ENCODE data around the gene RASD1.
"Not testable (repeated sequence)": the region's sequence is repeated elsewhere in the genome, so short reads cannot be mapped to it uniquely, and the experiment has no call there.

RASD1 gene

DNA sequence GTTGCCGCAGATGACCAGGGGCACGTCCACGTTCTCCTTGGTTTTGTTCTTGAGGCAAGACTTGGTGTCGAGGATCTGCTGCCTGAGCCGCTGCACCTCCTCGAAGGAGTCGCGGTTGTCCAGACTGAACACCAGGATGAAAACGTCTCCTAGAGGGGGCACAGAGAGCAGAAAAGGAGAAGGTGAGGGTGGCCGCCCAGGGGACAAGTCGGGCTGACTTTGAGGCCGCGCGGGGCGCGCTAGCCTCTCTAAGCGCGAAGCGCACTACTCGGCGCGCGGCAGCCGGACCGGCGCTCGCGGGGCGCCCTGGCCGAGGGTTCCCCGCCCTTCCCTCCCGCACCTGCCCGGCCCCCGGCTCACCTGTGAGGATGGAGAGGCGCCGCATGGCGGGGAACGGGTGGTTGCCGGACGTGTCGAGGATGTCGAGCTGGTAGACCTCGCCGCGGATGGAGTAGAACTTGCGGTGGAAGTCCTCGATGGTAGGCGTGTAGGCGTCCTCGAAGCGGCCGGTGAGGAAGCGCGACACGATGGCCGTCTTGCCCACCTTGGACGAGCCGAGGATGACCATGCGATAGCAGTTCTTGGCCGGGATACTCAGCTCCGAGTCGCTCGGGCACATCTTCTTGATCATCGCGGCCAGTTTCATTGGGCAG is 533 bp downstream of the RASD1 start:
- no peak for DNase-seq

DNA sequence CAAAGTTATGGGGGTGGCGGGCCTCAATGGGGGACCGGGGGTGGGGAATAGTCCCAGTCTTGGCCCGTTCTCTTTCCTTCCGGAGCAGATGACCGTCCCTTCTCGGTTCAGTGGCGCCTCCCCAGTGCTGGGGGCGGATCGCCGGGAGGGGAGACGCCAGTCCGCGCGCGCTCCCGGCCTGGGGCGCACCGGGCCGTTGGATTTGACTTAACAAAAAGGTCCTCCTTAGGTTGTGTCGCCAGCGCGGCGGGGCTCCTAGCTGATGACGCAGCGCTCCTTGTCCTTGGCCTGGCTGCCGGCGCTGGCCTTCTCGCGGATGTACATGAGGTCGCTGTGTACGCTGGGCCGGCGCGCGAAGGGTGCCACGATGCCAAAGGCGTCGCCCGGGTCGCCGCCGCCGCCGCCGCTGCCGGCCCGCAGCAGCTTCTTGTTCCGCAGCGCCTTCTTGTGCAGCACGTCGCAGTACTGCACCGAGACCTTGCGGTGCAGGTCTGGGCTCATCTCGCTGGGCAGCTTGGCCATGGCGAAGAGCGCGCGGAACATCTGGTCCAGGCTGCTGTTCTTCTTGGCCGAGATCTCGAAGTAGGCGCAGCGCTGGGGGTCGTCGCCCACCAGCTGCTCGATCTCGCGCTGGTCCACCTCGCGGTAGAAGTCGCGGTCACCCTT is 1.2 kb downstream of the RASD1 start:
- DNase-seq = no peak

DNA sequence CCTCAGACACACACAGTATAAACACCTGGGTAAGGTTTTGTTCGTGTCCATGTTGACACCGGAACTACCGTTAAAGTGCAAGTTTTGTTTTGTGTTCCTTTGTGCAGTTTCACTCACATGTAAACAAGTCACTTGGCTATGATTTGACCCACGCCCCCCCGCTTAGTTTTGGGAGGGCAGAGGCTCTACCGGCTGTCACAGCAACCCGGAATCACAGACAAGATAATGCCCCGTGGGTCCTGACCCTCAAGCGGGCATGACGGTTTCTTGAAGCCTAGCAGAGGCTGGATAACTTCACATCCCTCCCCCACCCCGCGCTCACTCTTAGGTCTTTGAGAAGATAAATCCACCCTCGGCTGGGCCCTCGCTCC is 1.7 kb downstream of the RASD1 start:
- DNase-seq = no peak

DNA sequence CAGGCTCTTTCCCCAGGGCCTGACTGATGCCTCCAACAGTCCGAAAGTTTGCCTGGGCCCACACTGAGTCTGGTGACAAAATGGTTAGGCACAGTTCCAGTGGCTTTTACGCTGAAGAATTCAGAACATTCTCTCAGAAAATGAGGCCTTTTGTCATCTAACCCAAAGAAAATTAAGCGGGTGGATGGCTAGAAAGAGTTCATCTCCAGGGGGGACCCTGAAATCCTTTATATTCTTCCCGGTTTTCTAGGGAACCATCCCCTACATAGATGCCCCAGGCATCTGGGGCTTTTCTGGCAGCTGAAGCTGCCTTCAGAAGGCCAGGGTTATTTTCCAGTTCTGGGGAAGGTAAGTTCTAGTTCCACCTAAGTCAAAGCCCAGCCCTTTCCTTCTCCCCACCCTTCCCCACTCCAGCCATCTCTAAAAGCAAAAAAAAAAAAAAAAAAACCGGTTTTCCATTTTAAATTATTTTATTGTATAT is 2.2 kb downstream of the RASD1 start:
- DNase-seq = no peak

DNA sequence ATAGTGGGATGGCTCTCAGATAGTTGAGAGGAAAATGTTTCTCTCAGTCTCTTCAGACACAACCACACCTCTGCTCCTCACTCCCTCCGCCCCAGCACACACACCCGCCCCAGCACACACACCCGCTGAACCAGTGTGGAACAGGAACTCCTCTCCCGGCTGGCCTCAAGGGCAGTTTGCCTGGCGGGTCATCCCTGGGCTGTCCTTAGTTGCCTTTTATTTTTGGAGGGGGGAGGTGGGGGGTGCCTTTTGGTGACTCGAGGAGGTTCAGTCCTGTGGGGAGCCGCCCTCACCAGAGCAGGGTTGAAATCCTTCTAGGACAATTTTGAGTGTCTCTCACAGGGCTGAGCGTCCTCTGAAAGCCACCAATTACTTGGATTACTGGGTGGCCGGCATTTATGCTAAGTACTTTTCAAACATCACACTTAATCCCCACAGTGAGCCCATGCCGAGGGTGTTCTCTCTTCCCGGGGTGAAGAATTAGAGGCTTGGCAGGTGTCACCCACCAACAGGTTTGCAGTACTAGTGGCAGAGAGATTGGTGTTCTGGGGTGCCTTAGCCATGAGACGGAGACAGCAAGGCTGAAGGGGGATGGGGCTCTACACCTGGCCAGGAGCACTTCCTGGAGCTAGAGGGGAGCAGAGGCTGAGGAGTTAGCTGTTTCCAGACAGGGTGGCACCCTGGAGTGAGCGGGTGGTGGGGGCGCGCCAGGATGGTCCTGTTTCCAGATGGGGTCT is 2.8 kb downstream of the RASD1 start:
- DNase-seq = no peak

DNA sequence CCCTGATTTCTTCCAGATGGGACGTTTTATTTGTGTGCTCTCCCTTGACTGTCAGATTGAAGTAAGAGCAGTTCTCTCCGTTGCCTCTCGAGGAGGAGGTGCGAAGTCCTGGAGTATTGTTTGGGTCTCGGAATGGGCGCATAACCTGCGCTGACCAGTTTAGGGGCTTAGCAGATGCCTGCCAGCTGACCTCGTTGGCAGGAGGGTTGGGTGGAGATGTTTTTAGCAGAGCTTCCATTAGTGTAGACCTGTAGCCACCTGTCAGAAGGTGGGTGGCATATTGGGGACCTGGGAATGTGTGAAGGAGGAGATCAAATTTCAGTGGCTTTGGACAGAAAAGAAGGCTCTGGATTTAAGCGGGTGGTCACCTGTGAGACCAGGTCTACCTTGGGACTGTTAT is 3.6 kb downstream of the RASD1 start:
- no peak for DNase-seq

DNA sequence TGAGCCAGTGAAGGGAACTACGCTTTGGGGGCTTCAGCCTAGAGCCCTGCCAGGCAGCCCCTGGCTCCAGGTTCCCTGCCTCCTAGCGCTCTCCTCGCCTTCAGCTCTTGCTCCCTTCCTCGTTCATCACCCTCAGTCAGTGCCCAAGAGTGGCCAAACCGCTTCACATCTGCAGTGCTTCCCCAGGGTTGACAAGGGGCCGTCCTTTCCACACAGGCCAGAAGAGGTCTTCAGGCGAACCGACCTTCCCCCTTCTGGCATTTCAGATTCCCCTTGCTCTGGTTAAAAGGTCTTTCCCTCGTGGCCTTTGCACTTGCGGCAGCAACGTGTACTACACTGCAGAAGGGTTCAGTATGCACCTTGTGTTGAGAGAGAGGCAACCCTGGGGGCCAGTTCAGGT is 4.1 kb downstream of the RASD1 start:
- DNase-seq = no peak

DNA sequence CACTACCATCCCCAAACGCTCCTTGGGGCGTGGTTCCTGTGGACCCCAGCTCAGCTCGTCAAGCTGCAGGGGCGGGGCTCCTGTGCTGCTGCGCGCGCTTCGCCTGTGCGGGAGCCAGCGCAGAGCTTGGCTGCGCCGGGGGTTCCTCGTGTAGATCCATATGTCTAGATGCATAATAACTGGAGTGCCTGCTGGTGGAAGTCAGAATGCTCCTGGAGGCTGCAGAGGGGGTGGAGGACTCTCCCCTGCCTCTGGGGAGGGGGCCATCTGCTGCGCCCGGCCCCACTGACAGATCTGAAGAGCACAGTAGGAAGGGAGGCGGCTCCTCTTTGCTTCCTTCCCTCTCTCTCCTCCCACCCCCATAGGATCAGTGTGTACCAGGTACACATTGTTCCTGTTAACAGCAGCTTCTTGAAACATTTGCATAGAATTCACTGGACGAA is 4.6 kb downstream of the RASD1 start:
- DNase-seq = no peak

DNA sequence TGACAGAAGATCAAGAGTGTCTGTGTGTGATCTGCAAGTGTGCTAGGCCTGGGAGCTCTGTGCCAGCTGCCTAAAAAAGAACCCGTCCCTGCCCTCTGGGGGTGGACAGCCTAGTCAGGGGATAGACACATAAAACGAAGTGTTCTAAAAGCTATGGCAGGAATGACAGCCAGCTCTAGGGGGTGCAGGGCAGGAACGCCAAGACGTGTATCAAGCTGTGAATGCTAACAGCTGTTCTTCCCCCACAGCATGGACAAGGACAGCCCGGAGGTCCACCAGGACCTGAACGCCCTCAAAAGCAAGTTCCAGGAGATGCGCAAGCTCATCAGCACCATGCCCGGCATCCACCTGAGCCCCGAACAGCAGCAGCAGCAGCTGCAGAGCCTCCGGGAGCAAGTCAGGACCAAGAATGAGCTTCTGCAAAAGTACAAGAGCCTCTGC is 5.1 kb downstream of the RASD1 start:
- DNase-seq = no peak

DNA sequence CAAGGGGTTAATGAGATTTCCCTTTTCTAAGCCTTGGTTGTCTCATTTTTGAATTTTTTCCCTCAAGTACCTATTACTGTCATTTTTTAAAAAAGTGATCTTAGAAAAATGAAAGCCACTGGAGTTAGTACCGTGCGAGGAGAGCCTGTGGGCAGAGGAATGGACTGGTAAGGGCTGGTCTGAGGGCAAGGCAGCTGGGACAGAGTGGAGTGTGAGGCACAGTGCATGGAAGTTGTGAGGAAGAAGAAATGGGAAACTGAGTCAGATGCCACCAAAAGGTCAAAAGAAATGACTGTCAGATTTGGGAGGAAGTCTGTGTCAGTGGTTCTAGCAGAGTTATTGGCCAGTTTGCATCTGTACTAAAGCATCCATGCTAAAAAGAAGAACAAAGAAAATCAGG is 8.2 kb downstream of the RASD1 start:
- DNase-seq = no peak

DNA sequence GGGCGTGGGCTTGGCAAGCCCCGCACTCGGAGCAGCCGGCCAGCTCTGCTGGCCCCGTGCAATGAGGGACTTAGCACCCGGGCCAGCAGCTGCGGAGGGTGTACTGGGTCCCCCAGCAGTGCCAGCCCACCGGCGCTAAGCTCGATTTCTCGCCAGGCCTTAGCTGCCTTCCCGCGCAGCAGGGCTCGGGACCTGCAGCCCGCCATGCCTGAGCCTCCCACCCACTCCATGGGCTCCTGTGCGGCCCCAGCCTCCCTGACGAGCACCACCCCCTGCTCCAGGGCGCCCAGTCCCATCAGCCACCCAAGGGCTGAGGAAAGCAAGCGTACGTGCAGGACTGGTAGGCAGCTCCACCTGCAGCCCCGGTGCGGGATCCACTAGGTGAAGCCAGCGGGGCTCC is 9.8 kb downstream of the RASD1 start:
- DNase-seq = not testable (repeated sequence)

DNA sequence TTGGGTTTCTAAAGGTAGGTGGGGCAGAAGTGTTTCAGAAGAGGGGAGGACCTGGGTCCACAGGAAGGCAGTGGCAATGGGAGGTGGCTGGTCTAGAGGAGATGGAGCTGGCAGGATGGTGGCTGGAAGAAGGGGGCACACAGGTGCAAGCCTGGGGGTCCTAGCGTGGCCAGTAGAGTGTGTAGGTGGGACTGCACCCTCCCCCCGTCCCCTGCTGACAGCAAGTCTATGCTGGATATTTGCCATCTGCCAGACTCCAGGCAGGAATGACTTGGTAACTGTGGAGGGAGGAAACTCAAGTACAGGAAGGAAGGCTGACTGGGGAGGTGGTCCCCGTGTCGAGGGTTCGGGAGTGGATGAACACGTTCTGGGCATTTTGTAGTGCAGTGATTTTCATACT is 10.8 kb downstream of the RASD1 start:
- no peak for DNase-seq

DNA sequence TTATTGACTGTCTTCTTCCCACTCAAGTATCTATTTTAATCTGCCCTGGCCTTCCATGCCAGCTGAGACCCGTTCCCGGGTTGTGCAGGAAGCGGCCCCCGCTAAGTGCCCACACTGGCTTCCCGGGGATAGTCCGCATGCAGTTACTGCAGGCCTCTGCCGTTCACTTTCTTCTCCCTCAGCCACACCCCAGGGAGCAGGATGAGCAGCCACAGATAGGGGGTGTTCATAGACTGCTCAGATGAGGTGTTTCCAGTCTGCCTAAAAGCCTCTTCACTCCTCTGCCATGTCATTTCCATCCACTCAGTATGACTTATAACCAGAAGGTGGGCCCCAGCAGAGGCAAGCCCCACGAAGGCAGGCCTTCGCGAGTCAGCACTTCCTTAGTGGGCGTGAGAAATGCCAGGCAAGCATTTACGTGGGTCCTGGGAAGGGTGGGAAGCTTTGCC is 11.7 kb downstream of the RASD1 start:
- no peak for DNase-seq

DNA sequence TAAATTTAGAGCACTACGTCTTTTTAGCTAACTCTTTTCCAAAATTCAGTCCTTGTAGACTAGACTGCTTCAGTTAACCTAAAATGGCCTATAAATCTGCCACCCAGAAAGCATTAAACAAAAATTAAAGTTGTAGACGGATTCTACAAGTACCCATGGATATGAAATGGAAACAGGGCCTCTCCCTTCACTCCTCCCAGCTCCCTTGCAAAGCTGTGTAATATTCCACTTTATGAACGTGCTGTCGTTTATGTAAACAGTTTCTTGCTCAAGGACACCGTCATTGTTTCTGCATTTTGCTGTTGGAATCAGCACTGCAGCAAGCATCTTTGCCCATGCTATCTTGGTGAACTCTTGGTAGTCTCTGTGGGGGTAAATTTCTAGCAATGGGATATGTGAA is 14.3 kb downstream of the RASD1 start:
- DNase-seq = no peak

DNA sequence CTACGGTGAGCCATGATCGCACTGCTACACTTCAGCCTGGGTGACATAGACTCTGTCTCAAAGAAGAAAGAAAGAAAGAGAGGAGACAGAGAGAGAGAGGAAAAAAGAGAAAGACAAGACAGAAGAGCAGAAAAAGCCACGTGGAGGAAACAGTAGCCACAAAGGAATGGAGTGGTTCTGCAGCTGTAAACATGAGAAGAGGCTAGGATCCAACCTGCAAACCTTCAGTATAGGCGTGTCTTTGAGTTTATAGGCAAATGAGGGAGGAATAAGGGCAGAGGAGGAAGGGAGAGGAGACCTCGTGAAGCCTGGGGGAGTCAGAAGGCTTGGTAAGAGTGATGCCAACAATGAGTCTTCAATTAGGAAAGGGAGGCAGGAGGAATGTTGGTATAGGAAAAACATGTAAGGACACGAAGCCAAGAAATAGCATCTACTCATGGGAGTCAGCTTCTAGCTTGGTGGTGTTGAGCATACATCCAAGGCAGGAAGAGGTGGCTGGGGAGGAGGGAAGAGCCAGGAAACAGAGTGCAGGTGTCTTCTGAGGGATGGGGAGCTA is 15.5 kb downstream of the RASD1 start:
- DNase-seq = no peak

DNA sequence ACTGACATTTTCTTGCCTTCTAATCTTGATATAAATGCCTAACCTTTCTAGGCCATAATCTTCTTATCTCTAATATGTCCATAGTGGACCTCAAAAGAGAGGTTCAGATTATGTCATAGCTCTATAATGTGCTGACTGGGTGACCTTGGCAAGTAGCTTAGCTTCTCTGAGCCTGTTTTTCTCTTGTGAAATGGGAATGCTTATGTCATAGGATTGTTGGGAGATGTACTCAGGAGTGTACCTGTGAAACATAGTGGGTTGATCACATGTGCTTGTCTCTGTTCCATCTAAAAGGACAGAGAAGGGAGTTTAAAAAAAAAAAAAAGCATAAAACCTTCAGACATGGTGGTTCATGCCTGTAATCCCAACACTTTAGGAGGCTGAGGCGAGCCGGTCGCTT is 17.0 kb downstream of the RASD1 start:
- no peak for DNase-seq

DNA sequence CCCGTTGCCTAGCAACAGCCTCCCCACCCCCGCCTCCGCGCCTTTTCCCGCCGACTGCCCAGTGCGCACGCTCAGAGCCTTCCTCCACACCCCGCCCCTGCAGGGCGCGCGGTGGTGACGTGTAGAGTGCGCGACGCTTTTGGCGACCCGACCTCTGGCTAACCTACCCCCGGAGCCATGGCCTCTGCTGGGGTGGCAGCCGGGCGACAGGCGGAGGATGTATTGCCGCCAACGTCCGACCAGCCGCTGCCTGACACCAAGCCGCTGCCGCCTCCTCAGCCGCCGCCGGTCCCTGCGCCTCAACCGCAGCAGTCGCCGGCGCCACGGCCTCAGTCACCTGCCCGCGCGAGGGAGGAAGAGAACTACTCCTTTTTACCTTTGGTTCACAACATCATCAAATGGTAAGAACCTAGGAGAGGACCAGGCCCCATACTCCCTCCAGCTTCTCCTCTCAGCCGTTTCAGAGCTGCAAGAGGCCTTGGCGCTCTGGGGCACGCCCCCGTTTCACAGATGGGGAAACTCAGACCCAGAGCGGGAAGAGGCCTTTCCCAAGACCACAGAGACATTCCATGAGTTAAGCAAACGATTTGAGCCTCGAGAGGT is 19.2 kb downstream of the RASD1 start, which contains the start of gene MED9:
Gene MED9 (plus strand): TSS at position 136 of the 603 bp plus-strand sequence. CDS start 42 bp downstream, at position 178.
- DNase-seq = peak; percentile 89

DNA sequence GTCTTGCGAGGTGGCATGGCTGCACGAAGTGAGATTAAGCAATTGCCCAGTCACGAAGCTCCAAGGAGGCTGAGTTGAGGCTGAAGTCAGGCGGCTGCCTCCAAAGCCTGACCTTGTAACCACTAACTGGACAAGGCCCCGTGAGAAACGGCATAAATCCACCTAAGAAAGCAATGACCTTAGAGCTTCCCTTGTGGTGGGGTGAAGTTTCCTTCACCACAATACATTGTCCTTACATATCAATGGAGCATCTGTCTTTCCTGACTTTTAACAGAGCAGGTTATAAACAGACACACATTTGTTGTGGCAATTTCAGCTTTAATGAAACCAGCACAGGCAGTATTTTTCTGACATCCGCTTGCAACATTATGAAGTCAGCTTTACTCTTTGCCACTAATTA is 21.9 kb downstream of the RASD1 start:
- no peak for DNase-seq

DNA sequence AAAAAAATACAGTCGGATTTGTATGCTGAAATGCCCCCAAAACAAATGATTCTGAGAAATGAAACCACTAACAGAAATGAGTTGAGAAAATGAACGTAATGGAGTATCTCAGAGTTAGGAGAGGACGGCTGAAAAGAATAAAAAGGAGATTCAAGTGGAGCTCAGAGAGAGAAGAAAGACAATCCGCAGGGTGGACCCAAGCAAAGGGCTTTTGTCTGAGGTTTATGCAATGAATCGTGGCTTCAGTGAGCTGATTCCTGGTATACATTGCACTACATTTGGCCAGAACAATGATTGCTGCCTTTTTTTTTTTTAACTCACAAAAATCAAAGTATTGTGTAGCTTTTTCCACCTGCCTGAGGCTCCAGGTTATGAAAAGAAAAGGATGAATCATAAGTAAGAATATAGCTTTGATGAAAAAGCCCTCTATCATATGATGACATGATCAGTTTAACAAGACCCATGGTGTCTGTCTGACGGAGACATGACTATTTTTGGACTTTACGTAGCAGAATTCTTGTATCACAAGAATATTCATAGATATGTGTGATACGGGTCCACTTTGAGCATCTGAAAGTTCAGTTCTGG is 23.8 kb downstream of the RASD1 start:
- no peak for DNase-seq

DNA sequence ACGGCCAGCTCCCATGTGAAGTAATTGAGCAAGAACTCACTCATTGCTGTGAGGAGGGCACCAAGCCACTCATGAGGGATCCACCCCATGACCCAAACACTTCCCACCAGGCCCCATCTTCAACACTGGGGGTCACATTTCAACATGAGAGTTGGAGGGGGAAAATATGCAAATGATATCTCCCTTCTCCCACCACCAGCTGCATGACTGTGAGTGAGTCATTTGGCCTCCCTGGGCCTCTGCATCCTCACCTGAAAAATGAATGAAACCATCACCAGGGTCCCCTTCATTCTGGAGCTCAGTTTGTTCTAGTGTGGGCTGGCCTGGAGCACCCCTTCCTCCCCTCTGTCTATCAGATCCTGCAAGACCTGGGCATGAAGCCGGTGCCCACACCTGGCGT is 26.2 kb downstream of the RASD1 start:
- no peak for DNase-seq

DNA sequence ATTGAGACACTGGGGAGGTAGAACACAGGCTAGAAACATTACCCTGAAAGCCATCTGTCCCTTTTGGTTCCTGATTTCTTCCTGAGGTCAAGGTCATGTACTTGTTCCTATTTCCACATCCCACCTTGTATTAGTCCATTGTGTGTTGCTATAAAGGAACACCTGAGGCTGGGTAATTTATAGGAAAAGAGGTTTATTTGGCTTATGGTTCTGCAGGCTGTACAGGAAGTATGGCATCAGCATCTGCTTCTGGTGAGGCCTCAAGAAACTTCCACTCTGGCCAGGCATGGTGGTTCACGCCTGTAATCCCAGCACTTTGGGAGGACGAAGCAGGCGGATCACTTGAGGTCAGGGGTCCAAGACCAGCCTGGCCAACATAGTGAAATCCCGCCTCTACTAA is 26.8 kb downstream of the RASD1 start:
- DNase-seq = no peak

DNA sequence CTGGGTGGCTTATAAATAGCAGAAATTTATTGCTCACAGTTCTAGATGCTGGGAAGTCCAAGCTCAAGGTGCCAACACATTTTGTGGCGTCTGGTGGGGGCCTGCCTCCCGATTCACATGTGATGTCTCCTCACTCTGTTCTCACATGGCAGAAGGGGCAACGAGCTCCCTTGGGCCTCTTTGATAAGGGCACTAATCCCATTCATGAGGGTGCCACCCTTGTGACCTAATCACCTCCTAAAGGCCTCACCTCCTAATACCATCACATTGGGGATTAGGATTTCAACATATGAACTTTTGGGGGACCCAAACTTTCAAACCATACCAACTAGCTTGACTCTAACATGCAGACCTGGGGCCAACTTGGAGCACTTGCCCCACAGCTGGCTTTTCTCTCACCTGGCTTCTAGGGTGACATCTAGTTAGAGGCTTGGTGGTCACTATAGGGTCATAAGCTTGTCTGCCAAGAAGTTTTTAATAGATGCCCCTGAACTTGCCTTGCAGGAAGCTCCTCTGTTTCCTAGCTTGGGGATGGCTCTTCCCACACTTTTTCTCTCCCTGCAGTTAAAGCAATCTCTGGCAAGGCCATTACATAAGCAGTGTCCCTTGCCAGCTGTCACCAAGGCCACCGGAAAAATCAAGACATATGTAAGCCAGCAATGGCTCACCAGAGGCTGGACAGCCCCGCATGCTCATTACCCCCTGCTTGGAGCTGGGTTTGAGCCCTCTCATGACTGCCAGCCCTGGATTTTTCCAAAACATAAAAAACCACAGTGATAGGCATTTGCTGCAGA is 27.8 kb downstream of the RASD1 start:
- no peak for DNase-seq
